Measurements from ENCODE around the gene SRGAP3. TPM values are rescaled to one million over a fixed set of nuclear protein-coding genes. Genes with fewer than 3 reads are reported as not detected.

The SRGAP3 gene
- total RNA-seq, 4 donors from 2014 or later: 13.1 to 84.9 (median 27.4) TPM

DNA sequence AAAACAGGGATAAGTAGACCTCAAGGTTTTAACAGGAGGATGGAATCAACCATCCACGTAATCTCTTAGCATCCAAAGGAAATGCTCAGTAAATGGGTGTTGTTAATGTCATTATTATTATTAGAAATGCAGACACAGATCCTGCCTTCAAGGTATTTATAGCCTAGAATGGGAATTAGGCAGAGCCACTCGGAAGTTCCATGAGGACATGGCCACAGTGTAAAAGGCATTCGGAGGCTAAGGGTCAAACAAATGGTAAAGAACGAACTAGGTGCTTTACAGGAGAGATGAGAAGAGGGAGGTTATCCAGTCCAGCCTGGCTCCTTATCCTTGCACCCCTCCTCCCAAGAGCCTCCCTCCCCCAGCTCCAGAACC is 65.0 kb downstream of the SRGAP3 start:
- no peaks in the 10 kb centered on the region for H3K27me3 ChIP-seq
- H3K9me3 ChIP-seq: no peaks in the 10 kb centered on the region
- WGBS: 93% methylated on average over 4 of the region's 4 CpGs
- H3K36me3 ChIP-seq: no peaks in the 10 kb centered on the region
- no peak for DNase-seq (ENCODE audit: low spot score in 2 of 2)
- peaks cover 27% of the 10 kb centered on the region for H3K4me1 ChIP-seq
- no peak overlapping the region for H3K4me3 ChIP-seq
- TF ChIP-seq POLR2AphosphoS5 (IDR thresholded peaks at IDR 0.05) (no peak), POLR2A (IDR thresholded peaks at IDR 0.05) (no peak), EP300 (IDR thresholded peaks at IDR 0.05) (no peak)
- TF ChIP-seq, protein P1, sequence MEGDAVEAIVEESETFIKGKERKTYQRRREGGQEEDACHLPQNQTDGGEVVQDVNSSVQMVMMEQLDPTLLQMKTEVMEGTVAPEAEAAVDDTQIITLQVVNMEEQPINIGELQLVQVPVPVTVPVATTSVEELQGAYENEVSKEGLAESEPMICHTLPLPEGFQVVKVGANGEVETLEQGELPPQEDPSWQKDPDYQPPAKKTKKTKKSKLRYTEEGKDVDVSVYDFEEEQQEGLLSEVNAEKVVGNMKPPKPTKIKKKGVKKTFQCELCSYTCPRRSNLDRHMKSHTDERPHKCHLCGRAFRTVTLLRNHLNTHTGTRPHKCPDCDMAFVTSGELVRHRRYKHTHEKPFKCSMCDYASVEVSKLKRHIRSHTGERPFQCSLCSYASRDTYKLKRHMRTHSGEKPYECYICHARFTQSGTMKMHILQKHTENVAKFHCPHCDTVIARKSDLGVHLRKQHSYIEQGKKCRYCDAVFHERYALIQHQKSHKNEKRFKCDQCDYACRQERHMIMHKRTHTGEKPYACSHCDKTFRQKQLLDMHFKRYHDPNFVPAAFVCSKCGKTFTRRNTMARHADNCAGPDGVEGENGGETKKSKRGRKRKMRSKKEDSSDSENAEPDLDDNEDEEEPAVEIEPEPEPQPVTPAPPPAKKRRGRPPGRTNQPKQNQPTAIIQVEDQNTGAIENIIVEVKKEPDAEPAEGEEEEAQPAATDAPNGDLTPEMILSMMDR (IDR thresholded peaks at IDR 0.05): no peak
- no peak overlapping the region for H3K27ac ChIP-seq

DNA sequence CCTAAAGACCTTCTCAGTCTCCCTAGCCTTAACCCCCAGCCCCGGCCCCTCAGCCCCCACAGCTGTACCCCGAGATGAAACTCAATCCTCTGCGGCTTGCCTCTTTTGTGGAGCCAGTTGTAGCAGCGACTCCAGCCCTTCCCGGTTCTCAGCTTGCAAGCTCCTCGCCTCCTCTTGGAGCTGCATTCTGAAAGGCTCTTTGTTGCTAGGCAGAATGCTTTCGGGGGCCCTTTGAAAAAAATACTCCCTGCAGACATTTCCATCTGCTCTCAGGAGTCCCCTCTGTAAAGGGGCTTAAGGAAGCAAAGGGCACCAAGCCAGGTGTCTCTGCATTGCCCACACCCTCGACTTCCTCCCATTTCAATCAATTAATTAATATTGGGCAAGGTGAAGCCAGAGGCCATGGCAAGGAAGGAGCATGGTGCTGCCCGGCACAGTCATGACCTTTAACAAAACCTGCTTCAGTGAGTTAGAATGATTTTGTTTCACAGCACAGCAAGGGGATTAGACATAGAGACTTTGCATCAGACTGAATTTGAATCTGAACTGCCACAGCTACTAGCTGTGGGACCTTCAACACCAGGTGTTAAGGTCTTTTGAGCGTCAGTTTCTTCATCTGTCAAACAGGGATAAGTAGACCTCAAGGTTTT is 65.5 kb downstream of the SRGAP3 start:
- Histone ChIP-seq H3K27ac (no peak overlapping the region), H3K27me3 (no peaks in the 10 kb centered on the region), H3K4me3 (no peak overlapping the region), H3K4me1 (peaks cover 27% of the 10 kb centered on the region), H3K9me3 (no peaks in the 10 kb centered on the region), H3K36me3 (no peaks in the 10 kb centered on the region)
- WGBS: 44% methylated on average over 10 of the region's 10 CpGs
- peak in 1 of 2 donors; percentile 2 for DNase-seq (ENCODE audit: low spot score in 2 of 2)
- TF ChIP-seq POLR2A (IDR thresholded peaks at IDR 0.05) (no peak), POLR2AphosphoS5 (IDR thresholded peaks at IDR 0.05) (no peak), EP300 (IDR thresholded peaks at IDR 0.05) (no peak)
- TF ChIP-seq, protein P1 (IDR thresholded peaks at IDR 0.05): no peak

DNA sequence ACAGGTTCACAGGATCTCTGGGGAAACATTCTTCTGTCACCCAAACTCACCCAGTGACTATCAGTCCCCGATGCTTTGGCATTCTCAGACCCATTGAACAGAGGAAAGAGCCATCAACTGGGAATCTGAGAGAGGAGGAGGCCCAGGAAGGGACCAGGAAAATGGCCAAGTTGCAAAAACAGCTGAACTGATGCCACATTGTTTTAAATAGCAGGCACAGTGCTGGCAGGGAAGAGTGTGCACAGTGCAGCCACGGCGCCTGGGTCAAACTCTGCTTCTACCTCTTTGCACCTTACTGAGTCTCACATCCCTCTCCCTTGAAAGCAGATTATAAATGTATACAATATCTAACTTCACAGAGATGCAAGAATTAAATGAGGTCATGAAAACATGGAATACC is 66.4 kb downstream of the SRGAP3 start:
- TF ChIP-seq POLR2AphosphoS5 (IDR thresholded peaks at IDR 0.05) (no peak), POLR2A (IDR thresholded peaks at IDR 0.05) (no peak), EP300 (IDR thresholded peaks at IDR 0.05) (no peak)
- TF ChIP-seq, protein P1 (IDR thresholded peaks at IDR 0.05): no peak
- no peaks in the 10 kb centered on the region for H3K9me3 ChIP-seq

DNA sequence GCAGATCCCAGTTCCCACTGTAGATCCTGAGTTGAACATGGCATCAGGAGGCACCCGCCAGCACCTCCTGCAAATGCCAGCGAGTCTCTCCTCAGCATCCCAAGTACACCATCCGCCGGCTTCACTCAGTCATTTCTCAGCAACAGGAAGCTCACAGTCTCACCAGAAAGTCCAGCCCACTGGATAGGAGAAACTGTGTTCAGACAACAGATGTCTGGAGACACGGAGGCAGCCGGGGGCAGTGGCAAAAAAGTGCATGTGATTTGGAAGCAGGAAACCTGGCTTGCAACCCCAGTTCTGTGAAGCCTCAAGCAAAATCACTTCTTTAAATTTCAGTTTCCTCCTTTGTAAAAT is 68.7 kb downstream of the SRGAP3 start:
- TF ChIP-seq POLR2A (IDR thresholded peaks at IDR 0.05): no peak
- TF ChIP-seq EP300 (IDR thresholded peaks at IDR 0.05): no peak
- TF ChIP-seq POLR2AphosphoS5 (IDR thresholded peaks at IDR 0.05): no peak
- TF ChIP-seq, protein P1 (IDR thresholded peaks at IDR 0.05): no peak
- no peaks in the 10 kb centered on the region for H3K9me3 ChIP-seq
- no peak for DNase-seq (ENCODE audit: low spot score in 2 of 2)
- H3K36me3 ChIP-seq: no peaks in the 10 kb centered on the region
- H3K27me3 ChIP-seq: no peaks in the 10 kb centered on the region
- peaks cover 28% of the 10 kb centered on the region for H3K4me1 ChIP-seq
- 69% methylated on average over 6 of the region's 6 CpGs for WGBS
- H3K4me3 ChIP-seq: peak overlapping the region; percentile 19
- H3K27ac ChIP-seq: no peak overlapping the region

More for the DNA sequence above, 66.4 kb downstream of the SRGAP3 start:
- Histone ChIP-seq H3K4me1 (peaks cover 27% of the 10 kb centered on the region), H3K27me3 (no peaks in the 10 kb centered on the region), H3K27ac (no peak overlapping the region), H3K4me3 (no peak overlapping the region), H3K36me3 (no peaks in the 10 kb centered on the region)
- 22% methylated on average over 3 of the region's 3 CpGs for WGBS
- peak in 1 of 2 donors; percentile 31 for DNase-seq (ENCODE audit: low spot score in 2 of 2)

DNA sequence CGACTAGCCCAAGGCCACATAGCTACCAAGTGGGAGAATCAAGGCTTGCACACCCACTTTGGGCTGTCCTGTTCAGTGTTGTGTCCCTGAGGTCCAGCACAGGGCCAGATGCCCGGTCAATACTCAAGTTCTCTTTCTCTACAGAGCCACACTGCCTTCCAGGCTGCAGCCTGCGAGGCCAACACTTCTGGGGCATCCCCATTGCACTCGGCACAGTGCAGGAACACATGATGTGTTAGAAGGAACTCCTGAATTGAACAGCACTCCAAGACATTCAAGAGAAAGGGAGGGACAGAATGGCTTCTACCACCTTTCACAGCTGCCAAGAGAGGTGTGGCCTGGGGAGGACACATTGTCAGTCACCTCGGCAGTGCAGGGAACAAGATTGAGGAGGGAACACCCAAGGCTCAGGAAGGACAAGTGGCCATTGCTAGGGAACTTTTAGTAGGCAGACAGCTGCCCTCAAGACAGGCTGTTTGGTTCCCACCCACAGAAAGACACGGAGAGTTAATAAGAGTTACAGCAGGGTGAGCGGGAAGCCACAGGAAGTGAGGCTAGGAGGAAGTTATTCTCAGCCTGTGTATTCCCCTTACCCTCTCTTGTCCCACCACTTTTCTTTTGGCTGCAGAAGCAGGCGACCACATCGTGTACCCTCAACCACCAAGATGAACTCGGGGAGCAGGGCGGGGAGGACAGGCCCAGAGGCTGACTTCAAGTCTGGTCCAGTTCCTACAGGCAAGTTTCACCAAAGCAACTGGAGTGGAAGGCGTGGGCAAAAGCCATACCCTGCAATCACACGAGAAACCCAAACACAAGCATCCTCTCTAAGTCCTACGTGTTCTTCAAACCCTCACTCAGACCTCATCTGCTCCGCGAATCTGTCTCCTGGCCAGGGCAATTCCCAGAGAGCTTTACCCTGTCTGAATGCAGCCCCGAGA is 69.4 kb downstream of the SRGAP3 start:
- Histone ChIP-seq H3K27ac (no peak overlapping the region), H3K36me3 (no peaks in the 10 kb centered on the region), H3K27me3 (no peaks in the 10 kb centered on the region), H3K4me3 (peak overlapping the region; percentile 19), H3K9me3 (no peaks in the 10 kb centered on the region), H3K4me1 (peaks cover 34% of the 10 kb centered on the region)
- TF ChIP-seq, protein P1 (IDR thresholded peaks at IDR 0.05): no peak
- no peak for TF ChIP-seq POLR2A (IDR thresholded peaks at IDR 0.05)
- TF ChIP-seq POLR2AphosphoS5 (IDR thresholded peaks at IDR 0.05): no peak
- TF ChIP-seq EP300 (IDR thresholded peaks at IDR 0.05): no peak
- 71% methylated on average over 16 of the region's 17 CpGs for WGBS
- DNase-seq (ENCODE audit: low spot score in 2 of 2): no peak
